GM21529 (cell line): Measurements from ENCODE around the gene MAP3K14.

Experiments used
- ATAC-seq: cut with Tn5 transposase; IDR thresholded peaks from one replicate; pipeline ENCODE4 v1.9.1; 2021; ENCODE audit not compliant: unreplicated experiment

Gene MAP3K14

GRCh38 chr17:45339646-45340605, 23.1 kb upstream of the MAP3K14 start:
- no peak for ATAC-seq

GRCh38 chr17:45338996-45339535, 22.2 kb upstream of the MAP3K14 start:
- no peak for ATAC-seq

- ATAC-seq, result no peak
These were observed 21.4 kb upstream of the MAP3K14 start for GRCh38 chr17:45338023-45338781.

- ATAC-seq, result no peak
These were observed 19.8 kb upstream of the MAP3K14 start for GRCh38 chr17:45336390-45337182.

- ATAC-seq, result no peak
These were observed 18.9 kb upstream of the MAP3K14 start for GRCh38 chr17:45335721-45336120.

- ATAC-seq, result no peak
These were observed 18.2 kb upstream of the MAP3K14 start for GRCh38 chr17:45334701-45335677.

- no peak for ATAC-seq
These were observed 17.4 kb upstream of the MAP3K14 start for GRCh38 chr17:45334231-45334630.

- no peak for ATAC-seq
These were observed 16.9 kb upstream of the MAP3K14 start for GRCh38 chr17:45333702-45334092.

- peak; percentile 56 for ATAC-seq
These were observed 16.3 kb upstream of the MAP3K14 start for GRCh38 chr17:45332989-45333701.

GRCh38 chr17:45332505-45332904, 15.7 kb upstream of the MAP3K14 start:
- ATAC-seq, result no peak

GRCh38 chr17:45326626-45327025, 9.8 kb upstream of the MAP3K14 start:
- ATAC-seq, result no peak

GRCh38 chr17:45325810-45326209, 9.0 kb upstream of the MAP3K14 start:
- no peak for ATAC-seq

GRCh38 chr17:45324336-45324735, 7.5 kb upstream of the MAP3K14 start:
- no peak for ATAC-seq

- ATAC-seq, result no peak
These were observed 5.3 kb upstream of the MAP3K14 start for GRCh38 chr17:45322168-45322567.

- no peak for ATAC-seq
These were observed 4.2 kb upstream of the MAP3K14 start for GRCh38 chr17:45320931-45321461.

- ATAC-seq, result no peak
These were observed 3.6 kb upstream of the MAP3K14 start for GRCh38 chr17:45320349-45320930.

GRCh38 chr17:45319239-45319703, 2.5 kb upstream of the MAP3K14 start:
- ATAC-seq, result no peak

GRCh38 chr17:45318561-45319230, 1.9 kb upstream of the MAP3K14 start:
- no peak for ATAC-seq
